NCI-H748 treated with DMSO at 0.1 percent for 48 hours (cell line): ENCODE results near the gene NELFE.

Experiments used
- DNase-seq: peaks from one replicate; lab custom pipeline; 2025; lab: John Stamatoyannopoulos, UW

The NELFE gene

GRCh38 chr6:31972709-31973350, 14.1 kb upstream of the NELFE start:
- DNase-seq, result no peak

GRCh38 chr6:31971993-31972708, 13.4 kb upstream of the NELFE start, which contains the start of gene DXO:
Gene DXO, minus strand, starts transcription at chr6:31972138. Its CDS starts 463 bp downstream, at chr6:31971675.
- DNase-seq, result peak; percentile 96

GRCh38 chr6:31971279-31971992, 12.7 kb upstream of the NELFE start:
- no peak for DNase-seq

GRCh38 chr6:31970604-31971271, 12.0 kb upstream of the NELFE start:
- DNase-seq, result no peak

- DNase-seq, result no peak
Observed at GRCh38 chr6:31969712-31970603, 11.2 kb upstream of the NELFE start.

- no peak for DNase-seq
Observed at GRCh38 chr6:31968791-31969711, 10.3 kb upstream of the NELFE start.

GRCh38 chr6:31968326-31968725, 9.6 kb upstream of the NELFE start:
- DNase-seq, result no peak

GRCh38 chr6:31967926-31968320, 9.2 kb upstream of the NELFE start:
- no peak for DNase-seq

GRCh38 chr6:31966997-31967925, 8.5 kb upstream of the NELFE start:
- no peak for DNase-seq

GRCh38 chr6:31966506-31966905, 7.7 kb upstream of the NELFE start:
- no peak for DNase-seq

- DNase-seq, result no peak
Observed at GRCh38 chr6:31965700-31966099, 6.9 kb upstream of the NELFE start.

- no peak for DNase-seq
Observed at GRCh38 chr6:31963921-31964320, 5.2 kb upstream of the NELFE start.

- DNase-seq, result no peak
Observed at GRCh38 chr6:31961616-31962015, 2.8 kb upstream of the NELFE start.

GRCh38 chr6:31958412-31958740, 395 bp downstream of the NELFE start:
- DNase-seq, result no peak

- DNase-seq, result no peak
Observed at GRCh38 chr6:31956796-31957195, 2.0 kb downstream of the NELFE start.

GRCh38 chr6:31954511-31954910, 4.3 kb downstream of the NELFE start:
- no peak for DNase-seq

- DNase-seq, result no peak
Observed at GRCh38 chr6:31952890-31953289, 5.9 kb downstream of the NELFE start.

GRCh38 chr6:31952140-31952805, 6.5 kb downstream of the NELFE start:
- DNase-seq, result peak; percentile 39
